Heart left ventricle (tissue), 16 donors: ENCODE measurements around the gene VWC2. TPM values are rescaled to one million over a fixed set of nuclear protein-coding genes. Genes with fewer than 3 reads are reported as not detected.
"Not testable (repeated sequence)": the region's sequence is repeated elsewhere in the genome, so short reads cannot be mapped to it uniquely, and the experiment has no call there.

ENCODE experiments used
- ATAC-seq, 4 donors: fragments of 200-7000 bp; cut with Tn5 transposase; one replicate each; pipeline ENCODE4 v1.9.1; 2020 to 2022; ENCODE audit warnings: moderate library complexity in 4 of 4, mild to moderate bottlenecking in 3 of 4, moderate number of reproducible peaks in 1 of 4
- DNase-seq, 5 donors: peaks; one replicate each; pipeline ENCODE4 v3.0.0-alpha.2; 2020
- H3K27ac ChIP-seq, 12 donors: fragments of 200-600 bp; sonication (generic) in 4 of 12; one replicate each; pipeline versions ENCODE4 v1.5.0 to v1.8.0; 2016 to 2022; ENCODE audit warnings: mild to moderate bottlenecking in 2 of 12
- H3K27me3 ChIP-seq, 9 donors: fragments of 200-600 bp; sonication (generic) in 2 of 9; one replicate each; pipeline versions ENCODE4 v1.5.1 to v1.8.0; 2016 to 2022; ENCODE audit warnings: mild to moderate bottlenecking in 3 of 9
- H3K36me3 ChIP-seq, 9 donors: fragments of 200-600 bp; sonication (generic) in 2 of 9; one replicate each; pipeline versions ENCODE4 v1.5.0 to v1.8.0; 2018 to 2022; ENCODE audit warnings: mild to moderate bottlenecking in 2 of 9
- H3K4me1 ChIP-seq, 12 donors: fragments of 200-600 bp; sonication (generic) in 4 of 12; one replicate each; pipeline versions ENCODE4 v1.5.0 to v1.8.0; 2016 to 2022; ENCODE audit warnings: mild to moderate bottlenecking in 3 of 12
- H3K4me3 ChIP-seq, 12 donors: fragments of 200-600 bp; sonication (generic) in 4 of 12; one replicate each; pipeline versions ENCODE4 v1.5.0 to v1.8.0; 2017 to 2022; ENCODE audit warnings: mild to moderate bottlenecking in 9 of 12, moderate library complexity in 4 of 12
- H3K9me3 ChIP-seq, 12 donors: fragments of 200-600 bp; sonication (generic) in 4 of 12; one replicate each; pipeline versions ENCODE4 v1.5.0 to v1.8.0; 2016 to 2022; ENCODE audit warnings: mild to moderate bottlenecking in 1 of 12
- POLR2A ChIP-seq, 2 donors: fragments of 450-650 bp; IDR thresholded peaks; one replicate each; pipeline ENCODE4 v1.6.1; 2017; ENCODE audit warnings: antibody characterized with exemption in 2 of 2, mild to moderate bottlenecking in 2 of 2, moderate library complexity in 2 of 2
- WGBS, 4 donors: extraction: QIAGEN DNeasy Blood & Tissue Kit in 2 of 4; methylation state at CpG; one replicate each; pipeline versions ENCODE4 v1.1.5 to v1.1.7; 2013 to 2018; 5-methylcytosine and 5-hydroxymethylcytosine counted together
- intact Hi-C, 10 donors: fragments of 100-400 bp; cut with DNase I; formaldehyde crosslinking; loops; one replicate each; pipeline versions ENCODE4 v1.11.1 to v1.14.2; 2022
- polyA plus RNA-seq, 2 donors: library from polyadenylated mRNA; stranded (reverse); fragments of 200-250 nt; gene quantifications; one replicate each; pipeline ENCODE4 v1.2.3, GENCODE V29; 2013
- total RNA-seq, 9 donors: library from RNA; depleted of rRNA in 2 of 9; stranded (reverse); fragments of >200 nt in 2 of 9; fragmentation: NEBNext Ultra II Directional in 3 of 9; extraction: Animal tissue kit (Norgen Biotek cat#: 25700) in 3 of 9; gene quantifications; one replicate each; pipeline versions ENCODE4 v1.1.0 to v1.2.4, GENCODE V29; 2016 to 2023
- TF ChIP-seq, protein P1 (sequence below), 12 donors: fragments of 200-600 bp; sonication (generic) in 4 of 12; IDR thresholded peaks; one replicate each; pipeline versions ENCODE4 v1.5.0 to v1.8.0; 2018 to 2022; ENCODE audit warnings: antibody characterized with exemption in 12 of 12, mild to moderate bottlenecking in 5 of 12
- donor health status: ischemic (EF 13 %, LVEDD 7.1; RV severe dilation, severe dysfunction).
- donor health status: healthy with polysubstance abuse.
- donor health status: DM: no; HTN: yes; CAD: no.
- donor health status: DM: no; HTN: no; CAD: no.
- donor health status: ischemic (EF 25% LVEDD 6.9; RV normal size, moderate dysfunction).
- donor health status: ischemic (EF 25% LVEDD 5.7; RV mildly dilated, moderate dysfunction).
- donor health status: healthy.
- donor health status: DM: yes; HTN: yes; CAD: no.
- donor health status: ischemic (EF 35%, LVEDD 5.7; RV mildly dilated, moderate dysfunction).
- donor health status: nonischemic (EF 11% LVEDD 7.7; RV severe dilation, severe dysfunction).
- donor health status: DM: yes; HTN: yes; CAD: no.
- donor health status: PGD.
- donor health status: ischemic (EF 29% LVEDD 5.4; RV normal size, mild dysfunction).
- donor health status: nonischemic (EF 23%, LVEDD 6.1; RV moderate dilation, normal function).

The VWC2 gene
- total and polyA plus RNA-seq, 11 donors = 2.3 to 10.1 (median 6.7) TPM

GRCh38 chr7:49845626-49846025, 72.2 kb downstream of the VWC2 start:
- H3K27me3 ChIP-seq = no peaks in the 10 kb centered on the region
- no peak overlapping the region for H3K4me3 ChIP-seq
- H3K36me3 ChIP-seq = no peaks in the 10 kb centered on the region
- ATAC-seq (peak in 3 of 4 donors; percentile 58 to 70 (median 61)), DNase-seq (no peak)
- H3K9me3 ChIP-seq = no peaks in the 10 kb centered on the region
- no peak for TF ChIP-seq POLR2A (IDR thresholded peaks at IDR 0.05)
- TF ChIP-seq, protein P1, sequence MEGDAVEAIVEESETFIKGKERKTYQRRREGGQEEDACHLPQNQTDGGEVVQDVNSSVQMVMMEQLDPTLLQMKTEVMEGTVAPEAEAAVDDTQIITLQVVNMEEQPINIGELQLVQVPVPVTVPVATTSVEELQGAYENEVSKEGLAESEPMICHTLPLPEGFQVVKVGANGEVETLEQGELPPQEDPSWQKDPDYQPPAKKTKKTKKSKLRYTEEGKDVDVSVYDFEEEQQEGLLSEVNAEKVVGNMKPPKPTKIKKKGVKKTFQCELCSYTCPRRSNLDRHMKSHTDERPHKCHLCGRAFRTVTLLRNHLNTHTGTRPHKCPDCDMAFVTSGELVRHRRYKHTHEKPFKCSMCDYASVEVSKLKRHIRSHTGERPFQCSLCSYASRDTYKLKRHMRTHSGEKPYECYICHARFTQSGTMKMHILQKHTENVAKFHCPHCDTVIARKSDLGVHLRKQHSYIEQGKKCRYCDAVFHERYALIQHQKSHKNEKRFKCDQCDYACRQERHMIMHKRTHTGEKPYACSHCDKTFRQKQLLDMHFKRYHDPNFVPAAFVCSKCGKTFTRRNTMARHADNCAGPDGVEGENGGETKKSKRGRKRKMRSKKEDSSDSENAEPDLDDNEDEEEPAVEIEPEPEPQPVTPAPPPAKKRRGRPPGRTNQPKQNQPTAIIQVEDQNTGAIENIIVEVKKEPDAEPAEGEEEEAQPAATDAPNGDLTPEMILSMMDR (IDR thresholded peaks at IDR 0.05) = no peak
- WGBS, 4 donors = 29 to 35% (median 34%) methylated on average over 5 of the region's 5 CpGs
- intact Hi-C loops = loop anchor here in 1 of 10 donors (10.0 kb wide), 1 partner anchor 361 kb away; no protein-coding TSS in a partner anchor
- H3K4me1 ChIP-seq = peaks cover 0 to 32% (median 3%) of the 10 kb centered on the region in 12 donors
- peak overlapping the region in 3 of 12 donors; percentile 9 to 42 (median 17) for H3K27ac ChIP-seq

GRCh38 chr7:49848211-49848841, 74.9 kb downstream of the VWC2 start:
- WGBS, 4 donors = 55 to 62% (median 58%) methylated on average over 8 of the region's 8 CpGs
- H3K4me1 ChIP-seq = peaks cover 0 to 41% (median 6%) of the 10 kb centered on the region in 12 donors
- no peak for DNase-seq
- intact Hi-C loops = loop anchor here in 1 of 10 donors (10.0 kb wide), 1 partner anchor 364 kb away; no protein-coding TSS in a partner anchor
- no peaks in the 10 kb centered on the region for H3K36me3 ChIP-seq
- H3K9me3 ChIP-seq = no peaks in the 10 kb centered on the region
- TF ChIP-seq, protein P1 (IDR thresholded peaks at IDR 0.05) = no peak
- TF ChIP-seq POLR2A (IDR thresholded peaks at IDR 0.05) = no peak
- ATAC-seq = peak in 3 of 4 donors; percentile 7 to 15 (median 8)
- H3K4me3 ChIP-seq = no peak overlapping the region
- no peak overlapping the region for H3K27ac ChIP-seq
- H3K27me3 ChIP-seq = no peaks in the 10 kb centered on the region

GRCh38 chr7:49850921-49851613, 77.6 kb downstream of the VWC2 start:
- Histone ChIP-seq H3K4me1 (peaks cover 0 to 37% (median 3%) of the 10 kb centered on the region in 12 donors), H3K9me3 (no peaks in the 10 kb centered on the region), H3K27ac (peak overlapping the region in 1 of 12 donors; percentile 7), H3K27me3 (no peaks in the 10 kb centered on the region), H3K36me3 (no peaks in the 10 kb centered on the region), H3K4me3 (no peak overlapping the region)
- intact Hi-C loops = loop anchor here in 6 of 10 donors (5.0 to 10.0 kb wide), 7 partner anchors 59 to 1556 kb away; no protein-coding TSS in a partner anchor
- 66 to 72% (median 67%) methylated on average over 9 to 10 of the region's 10 CpGs for WGBS, 4 donors
- DNase-seq (no peak), ATAC-seq (peak in 3 of 4 donors; percentile 37 to 77 (median 77))
- TF ChIP-seq, protein P1 (IDR thresholded peaks at IDR 0.05) = peak in 2 of 12 donors; percentile 8 to 29
- no peak for TF ChIP-seq POLR2A (IDR thresholded peaks at IDR 0.05)

GRCh38 chr7:49851614-49851934, 78.1 kb downstream of the VWC2 start:
- H3K9me3 ChIP-seq, H3K4me3 ChIP-seq, DNase-seq, H3K27me3 ChIP-seq, ATAC-seq, H3K36me3 ChIP-seq: not testable (repeated sequence)
- 83 to 93% (median 85%) methylated on average over 8 to 9 of the region's 9 CpGs for WGBS, 4 donors
- intact Hi-C loops = loop anchor here in 6 of 10 donors (5.0 to 10.0 kb wide), 7 partner anchors 59 to 1557 kb away; no protein-coding TSS in a partner anchor
- Histone ChIP-seq H3K4me1 (peaks cover 0 to 32% (median 1%) of the 10 kb centered on the region in 12 donors), H3K27ac (peak overlapping the region in 1 of 12 donors; percentile 7)
